HepG2 (cell line): ENCODE results near the gene KLHL30. TPM values are rescaled to one million over a fixed set of nuclear protein-coding genes. Genes with fewer than 3 reads are reported as not detected.

ENCODE experiments used
- GABPB1 ChIP-seq: IDR thresholded peaks from 2 replicates; pipeline ENCODE4 v1.6.1; 2016; ENCODE audit warnings: mild to moderate bottlenecking, missing genetic modification reagents, moderate library complexity, missing compliant biosample characterization
- KDM5B ChIP-seq: sonication (generic); formaldehyde crosslinking; IDR thresholded peaks from 2 replicates; pipeline ENCODE4 v1.4.0; 2020; ENCODE audit warnings: missing genetic modification reagents, mild to moderate bottlenecking, borderline replicate concordance
- MAZ ChIP-seq, 2 experiments: sonication (generic) in 1 of 2; formaldehyde crosslinking in 1 of 2; IDR thresholded peaks; 2 replicates each; pipeline versions ENCODE4 v1.5.0 to v1.6.1; 2012 to 2020; ENCODE audit warnings: low read depth in 2 of 2, mild to moderate bottlenecking in 2 of 2, borderline replicate concordance in 1 of 2, improper control_type of control experiment in 1 of 2, low read length in 1 of 2, missing genetic modification reagents in 1 of 2, moderate library complexity in 1 of 2
- ZNF318 ChIP-seq: sonication (generic); formaldehyde crosslinking; IDR thresholded peaks from 2 replicates; pipeline ENCODE4 v1.4.0; 2020; ENCODE audit warnings: mild to moderate bottlenecking, missing genetic modification reagents
- polyA plus RNA-seq, 8 experiments: library from polyadenylated mRNA; depleted of rRNA in 3 of 8; stranded (reverse) in 7 of 8; unstranded in 1 of 8; fragments of >200 nt; fragmentation: Illumina TruSeq in 4 of 8; extraction: Trizol in 4 of 8; gene quantifications; 2 replicates each; pipeline versions ENCODE4 v1.2.1 to v1.2.3, GENCODE V29; 2011 to 2016; ENCODE audit warnings: low read depth in 4 of 8, missing spikeins in 1 of 8, mixed read lengths in 1 of 8; ENCODE audit not compliant: insufficient read depth in 1 of 8
- total RNA-seq, 5 experiments: library from RNA; depleted of rRNA; stranded (reverse); fragments of >200 nt; fragmentation: Illumina TruSeq; extraction: Trizol; gene quantifications; 2 replicates each; pipeline ENCODE4 v1.2.3, GENCODE V29; 2016; ENCODE audit warnings: low read depth in 1 of 5

The KLHL30 gene
- total and polyA plus RNA-seq, 2 of the 13 experiments (the other 11 are each of a cell fraction or from before 2014, with no cell fraction given), result 0.05 TPM; not detected in 1

- TF ChIP-seq ZNF318, result no peak
- no peak for TF ChIP-seq MAZ (IDR thresholded peaks at IDR 0.05; ENCODE audit: borderline replicate concordance, low read depth, low read length)
- 0 out of 2 replicates have a peak, but pooled peaks have one; percentile 18 for TF ChIP-seq MAZ (CRISPR knock-in tag; IDR thresholded peaks at IDR 0.05; ENCODE audit: low read depth)
- TF ChIP-seq GABPB1 (CRISPR knock-in tag), result peak; percentile 13; the same call in 1 of the 2 replicates
- TF ChIP-seq KDM5B, result peak; percentile 30; the same call in 1 of the 2 replicates
Measured at GRCh38 chr2:238105506-238106338, 32.7 kb upstream of the KLHL30 start (continued).
